Activated CD8-positive, alpha-beta memory T cell treated with anti-CD3 and anti-CD28 coated beads, Interleukin-2, amount 50 U/mL, for 24 hours (primary cell): Measurements from ENCODE around the gene CDK5R2.

Experiments used
- DNase-seq: peaks from one replicate; pipeline ENCODE4 v3.0.0-alpha.2; 2020; ENCODE audit errors: extremely low read depth

CDK5R2 gene

DNA sequence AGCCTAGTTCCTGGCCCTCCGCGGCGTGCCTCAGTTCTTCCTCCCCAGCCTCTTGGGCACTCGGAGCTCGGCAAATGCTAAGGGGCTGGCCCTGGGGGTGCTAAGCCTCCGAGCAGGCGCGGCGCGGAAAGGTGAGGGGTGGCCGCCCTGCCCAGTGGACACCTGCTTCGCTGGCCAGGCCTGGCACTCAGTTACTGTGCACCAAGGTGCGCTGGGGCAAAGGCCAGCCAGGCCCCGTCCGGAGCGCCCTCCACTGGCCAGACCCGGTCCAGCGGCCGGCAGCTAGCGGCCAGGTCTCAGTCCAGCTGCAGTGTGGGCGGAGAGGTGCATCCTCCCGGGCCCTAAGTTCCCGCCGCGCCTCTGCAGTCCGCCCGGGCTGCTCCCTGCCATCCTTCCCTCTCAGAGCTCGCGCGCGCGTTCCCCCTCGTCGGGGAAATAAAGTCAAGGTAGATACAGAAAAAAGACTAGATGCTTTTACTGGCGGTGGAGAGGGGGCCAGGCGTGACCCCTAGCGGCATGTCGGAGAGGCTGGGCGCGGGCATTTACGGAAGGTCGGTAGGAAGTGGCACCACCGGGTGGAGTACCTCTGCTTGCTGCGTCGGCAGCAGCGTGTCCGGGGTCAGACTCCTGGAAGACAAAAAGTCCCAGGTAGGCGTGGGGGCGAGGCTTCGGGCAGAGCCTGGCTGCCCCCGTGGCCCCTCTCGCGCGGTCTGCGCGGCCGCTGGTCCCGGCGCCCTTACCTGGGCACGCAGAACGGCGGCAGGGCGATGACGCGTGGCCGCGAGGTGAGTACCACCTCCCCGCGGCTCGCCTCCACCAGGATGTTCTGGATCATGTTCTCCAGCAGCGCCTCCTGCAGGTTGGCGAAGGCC is 43.2 kb downstream of the CDK5R2 start:
- no peak for DNase-seq

DNA sequence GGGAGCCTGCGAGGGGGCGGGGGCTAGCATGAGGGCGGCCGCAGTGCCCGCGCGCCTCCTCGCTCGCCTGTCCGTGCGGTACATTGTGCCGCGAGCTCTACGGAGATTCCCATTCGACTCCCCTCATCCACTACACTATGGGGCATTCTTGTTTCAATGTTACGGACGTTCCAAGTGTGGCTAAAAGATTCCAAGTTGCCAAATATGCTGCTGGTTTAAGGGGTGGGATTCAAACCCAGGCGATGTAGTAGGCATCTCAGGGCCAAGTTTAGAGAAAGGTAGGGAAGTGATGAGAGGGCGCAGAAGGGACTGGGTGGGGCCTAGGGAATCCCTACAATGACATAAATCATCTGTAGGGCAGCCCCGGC is 43.8 kb downstream of the CDK5R2 start:
- no peak for DNase-seq

DNA sequence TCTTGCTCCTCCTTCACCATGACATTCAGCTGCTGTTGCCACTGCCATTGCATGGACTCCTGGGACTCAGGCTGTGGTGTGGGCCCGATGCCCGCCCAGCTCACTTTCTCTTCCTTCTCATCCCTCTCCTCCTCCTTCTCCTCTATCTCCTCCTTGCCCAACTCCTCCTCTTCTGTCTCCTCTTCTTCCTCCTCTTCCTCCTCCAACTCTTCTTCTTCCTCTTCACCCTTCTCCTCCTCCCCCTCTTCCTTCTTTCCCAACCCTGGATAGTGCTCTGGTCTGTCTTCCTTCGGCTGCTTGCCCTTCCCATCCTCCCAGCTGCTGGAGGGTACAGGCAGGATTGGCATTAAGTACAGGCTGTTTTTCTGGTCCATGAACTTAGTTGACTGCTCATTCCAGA is 44.5 kb downstream of the CDK5R2 start:
- DNase-seq, result no peak

DNA sequence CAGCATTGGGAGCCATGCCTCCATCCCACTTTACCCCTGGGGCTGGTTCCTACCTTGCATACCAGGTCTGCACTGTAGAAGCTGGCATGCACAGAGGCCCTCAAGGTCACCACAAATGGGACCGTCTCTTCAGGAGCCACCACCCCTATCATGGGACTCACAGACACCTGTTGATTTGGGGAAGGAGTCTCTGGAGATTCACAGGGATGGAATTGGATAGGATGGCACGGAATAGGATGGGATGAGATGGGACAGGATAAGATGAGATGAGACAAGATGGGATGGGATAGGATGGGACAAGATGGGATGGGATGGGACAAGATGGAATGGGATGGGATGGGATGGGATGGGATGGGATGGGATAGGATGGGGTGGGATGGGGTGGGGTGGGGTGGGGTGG is 49.8 kb downstream of the CDK5R2 start:
- no peak for DNase-seq

DNA sequence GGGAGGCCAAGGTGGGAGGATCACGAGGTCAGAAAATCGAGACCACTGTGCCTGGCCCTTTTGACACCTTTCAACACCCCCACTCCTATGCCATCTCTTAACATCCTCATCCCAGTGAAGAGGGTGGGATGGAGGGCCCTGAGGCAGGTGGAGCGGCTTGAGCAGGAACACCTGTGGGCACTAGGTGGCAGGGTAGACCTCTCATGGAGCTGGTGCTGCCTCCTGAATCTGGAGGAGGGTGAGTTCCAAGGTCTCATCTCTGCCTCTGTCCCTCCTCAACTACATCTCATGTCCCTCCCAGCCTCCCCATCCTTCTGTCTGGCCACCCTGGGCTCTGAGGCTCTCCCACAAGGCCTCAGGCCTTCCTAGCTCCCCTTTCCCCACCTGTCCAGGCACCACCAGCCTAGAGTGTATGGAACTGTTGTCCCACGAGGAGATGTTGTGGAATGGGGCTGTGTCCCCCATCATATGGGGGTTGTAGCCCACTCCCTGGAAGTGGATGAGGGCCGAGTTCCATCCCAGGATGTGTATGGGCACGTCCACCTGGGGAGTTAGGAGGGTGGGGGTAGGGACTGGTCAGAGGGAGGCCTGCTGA is 50.8 kb downstream of the CDK5R2 start:
- DNase-seq, result no peak

DNA sequence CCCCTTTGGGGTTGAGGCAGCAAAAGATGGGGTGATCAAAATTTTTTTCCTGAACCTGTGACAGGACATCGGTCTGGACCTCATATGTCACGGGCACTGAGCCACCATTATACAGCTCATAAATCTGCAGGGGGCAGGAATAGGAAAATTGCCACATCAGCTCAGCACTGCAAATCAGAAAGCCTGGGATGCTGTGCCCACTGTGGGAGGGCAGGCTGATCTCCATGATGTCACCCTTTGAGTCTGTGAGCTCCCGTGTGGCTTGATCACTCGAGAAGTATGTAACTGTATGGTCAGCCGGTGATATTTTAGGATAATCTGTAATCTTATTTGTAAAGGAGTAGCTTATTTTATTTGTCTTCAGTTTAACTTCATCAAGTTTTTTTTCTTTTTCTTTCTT is 51.4 kb downstream of the CDK5R2 start:
- DNase-seq, result no peak
